ENCODE data around the gene ENDOD1.

DNA sequence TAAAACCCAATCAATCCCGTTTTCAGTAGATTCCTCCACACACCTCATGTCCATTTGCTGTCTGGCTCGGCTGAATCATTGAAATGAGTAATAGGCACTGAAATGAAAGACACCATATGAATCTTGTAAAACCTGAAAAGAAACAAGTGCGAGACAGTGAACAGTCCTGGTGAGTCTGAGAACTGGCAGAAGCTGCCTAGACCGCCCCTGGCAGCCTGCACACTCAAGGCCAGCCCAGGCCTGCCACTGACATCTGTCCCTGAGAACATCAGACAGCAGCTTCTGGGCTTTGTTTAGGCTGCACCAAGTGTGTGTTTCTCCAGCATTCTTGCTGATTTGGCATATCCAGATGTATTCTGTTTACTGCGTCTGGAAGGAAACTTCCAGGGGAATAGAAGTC is 44.8 kb downstream of the ENDOD1 start:
- TF ChIP-seq POLR2AphosphoS5 (IDR thresholded peaks at IDR 0.05; ENCODE audit: low read depth, low read length) (no peak), POLR2A (IDR thresholded peaks at IDR 0.05; ENCODE audit: low read depth, low read length) (no peak), SPI1 (IDR thresholded peaks at IDR 0.05; ENCODE audit: low read depth, low read length) (no peak), POU2F2 (IDR thresholded peaks at IDR 0.05; ENCODE audit: low read depth, low read length) (no peak)

All from GM12891 (cell line).